SK-N-DZ (cell line): Measurements from ENCODE around the gene CNIH3.

Experiments
- DNase-seq: peaks from one replicate; pipeline ENCODE4 v3.0.0-alpha.2; 2015; ENCODE audit warnings: low spot score

The CNIH3 gene

GRCh38 chr1:224640587-224640986 lies 24.5 kb downstream of the CNIH3 start:
- DNase-seq = no peak

GRCh38 chr1:224641030-224641429 lies 24.9 kb downstream of the CNIH3 start:
- peak; percentile 26 for DNase-seq

GRCh38 chr1:224643653-224644052 lies 27.5 kb downstream of the CNIH3 start:
- no peak for DNase-seq

GRCh38 chr1:224644553-224645154 lies 28.5 kb downstream of the CNIH3 start:
- peak; percentile 57 for DNase-seq

GRCh38 chr1:224647449-224647848 lies 31.3 kb downstream of the CNIH3 start:
- DNase-seq = no peak

GRCh38 chr1:224650290-224650689 lies 34.2 kb downstream of the CNIH3 start:
- no peak for DNase-seq

- no peak for DNase-seq
Observed at GRCh38 chr1:224651188-224651587, 35.1 kb downstream of the CNIH3 start.

GRCh38 chr1:224656392-224656791 lies 40.3 kb downstream of the CNIH3 start:
- no peak for DNase-seq

- DNase-seq = no peak
Observed at GRCh38 chr1:224660074-224660473, 44.0 kb downstream of the CNIH3 start.

GRCh38 chr1:224662870-224663269 lies 46.8 kb downstream of the CNIH3 start:
- DNase-seq = no peak

GRCh38 chr1:224665016-224665415 lies 48.9 kb downstream of the CNIH3 start:
- DNase-seq = no peak

GRCh38 chr1:224666078-224666477 lies 50.0 kb downstream of the CNIH3 start:
- DNase-seq = no peak

- no peak for DNase-seq
Observed at GRCh38 chr1:224666913-224667312, 50.8 kb downstream of the CNIH3 start.

GRCh38 chr1:224668984-224669383 lies 52.9 kb downstream of the CNIH3 start:
- DNase-seq = no peak

- no peak for DNase-seq
Observed at GRCh38 chr1:224669403-224669802, 53.3 kb downstream of the CNIH3 start.

GRCh38 chr1:224670506-224670905 lies 54.4 kb downstream of the CNIH3 start:
- DNase-seq = no peak

GRCh38 chr1:224671076-224671475 lies 55.0 kb downstream of the CNIH3 start:
- DNase-seq = no peak

GRCh38 chr1:224673141-224673540 lies 57.0 kb downstream of the CNIH3 start:
- no peak for DNase-seq

GRCh38 chr1:224675590-224675989 lies 59.5 kb downstream of the CNIH3 start:
- DNase-seq = no peak

- DNase-seq = no peak
Observed at GRCh38 chr1:224676551-224676950, 60.4 kb downstream of the CNIH3 start.

GRCh38 chr1:224678168-224678567 lies 62.1 kb downstream of the CNIH3 start:
- DNase-seq = no peak

- DNase-seq = no peak
Observed at GRCh38 chr1:224679606-224680005, 63.5 kb downstream of the CNIH3 start.

GRCh38 chr1:224681816-224682215 lies 65.7 kb downstream of the CNIH3 start:
- DNase-seq = no peak

GRCh38 chr1:224683936-224684335 lies 67.8 kb downstream of the CNIH3 start:
- DNase-seq = peak; percentile 39
